Stimulated activated effector memory CD8-positive, alpha-beta T cell treated with anti-CD3 and anti-CD28 coated beads, Interleukin-12 subunit alpha, Interleukin-12 subunit beta, amount 100 ng/mL, for 72 hours (primary cell): ENCODE measurements around the gene C10orf120.

Experiments
- ATAC-seq: fragments of 150-1000 bp; cut with Tn5 transposase; 2 replicates; pipeline ENCODE4 v1.10.0; 2021
- DNase-seq, 2 donors: peaks; one replicate each; pipeline ENCODE4 v3.0.0; 2021 to 2022; ENCODE audit warnings: low spot score in 2 of 2
- H3K27ac Mint-ChIP-seq: one replicate; pipeline ENCODE4 v1.8.0; 2022; ENCODE audit warnings: mild to moderate bottlenecking, mixed read lengths
- H3K36me3 Mint-ChIP-seq: one replicate; pipeline ENCODE4 v1.8.0; 2022; ENCODE audit warnings: mild to moderate bottlenecking, mixed read lengths
- H3K4me1 Mint-ChIP-seq: one replicate; pipeline ENCODE4 v1.8.0; 2022; ENCODE audit warnings: mixed read lengths
- H3K4me3 Mint-ChIP-seq: one replicate; pipeline ENCODE4 v1.8.0; 2022; ENCODE audit warnings: mild to moderate bottlenecking, mixed read lengths
- H3K9me3 Mint-ChIP-seq: one replicate; pipeline ENCODE4 v1.8.0; 2022; ENCODE audit warnings: mixed read lengths

Gene C10orf120

GRCh38 chr10:122713091-122713885, 13.6 kb upstream of the C10orf120 start:
- Mint-ChIP-seq H3K27ac (no peak overlapping the region), H3K9me3 (no peaks in the 10 kb centered on the region), H3K4me3 (no peak overlapping the region), H3K4me1 (no peaks in the 10 kb centered on the region), H3K36me3 (no peaks in the 10 kb centered on the region)
- no peak for DNase-seq
- no peak for ATAC-seq

DNA sequence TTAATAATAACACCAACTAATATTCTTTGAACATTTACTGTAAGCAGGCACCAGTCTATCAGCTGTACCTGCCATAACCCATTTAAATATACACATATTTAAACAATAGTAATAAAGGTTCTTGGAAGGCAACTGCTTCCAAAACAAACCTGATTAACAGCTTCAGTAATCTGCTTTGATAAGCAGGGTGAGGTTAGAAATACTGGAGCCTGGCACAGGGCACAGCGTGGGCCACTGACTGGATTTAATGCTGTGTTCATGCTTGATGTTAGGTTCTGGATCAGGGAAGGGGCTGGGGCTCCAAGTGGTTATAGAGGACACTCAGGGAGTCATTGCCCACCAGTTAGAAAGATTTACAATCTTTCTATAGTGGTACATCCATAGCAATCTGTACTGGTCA, 10.9 kb upstream of the C10orf120 start:
- DNase-seq (no peak), ATAC-seq (no peak)
- Mint-ChIP-seq H3K36me3 (no peaks in the 10 kb centered on the region), H3K4me1 (no peaks in the 10 kb centered on the region), H3K9me3 (no peaks in the 10 kb centered on the region), H3K27ac (no peak overlapping the region), H3K4me3 (no peak overlapping the region)

GRCh38 chr10:122709971-122710370, 10.3 kb upstream of the C10orf120 start:
- Mint-ChIP-seq H3K9me3 (no peaks in the 10 kb centered on the region), H3K4me1 (no peaks in the 10 kb centered on the region), H3K4me3 (no peak overlapping the region)

DNA sequence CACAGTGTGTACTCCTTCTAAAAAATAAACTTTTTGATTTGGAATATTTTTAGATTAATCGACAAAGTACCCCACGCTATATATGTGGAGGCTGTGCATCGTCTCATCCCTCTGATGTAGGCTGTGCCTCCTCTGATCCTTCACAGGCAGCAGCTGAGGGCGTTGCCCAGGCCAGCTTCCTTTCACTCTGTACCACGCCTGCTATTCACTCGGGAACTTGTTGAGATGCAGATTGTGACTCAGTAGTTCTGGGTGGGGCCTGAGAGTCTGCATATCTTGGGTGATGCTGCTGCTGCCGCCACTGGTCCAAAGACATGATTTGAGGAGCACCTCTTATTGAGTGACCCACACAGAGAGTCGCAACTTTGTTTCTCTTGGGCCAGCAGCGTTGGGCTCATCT, 7.9 kb upstream of the C10orf120 start:
- Mint-ChIP-seq H3K27ac (no peak overlapping the region), H3K36me3 (no peaks in the 10 kb centered on the region), H3K9me3 (no peaks in the 10 kb centered on the region), H3K4me1 (no peaks in the 10 kb centered on the region), H3K4me3 (no peak overlapping the region)
- no peak for DNase-seq
- peak; percentile 25 for ATAC-seq

More at GRCh38 chr10:122709971-122710370, 10.3 kb upstream of the C10orf120 start:
- Mint-ChIP-seq H3K27ac (no peak overlapping the region), H3K36me3 (no peaks in the 10 kb centered on the region)
- ATAC-seq (no peak), DNase-seq (no peak)

GRCh38 chr10:122706947-122707346, 7.3 kb upstream of the C10orf120 start:
- no peak overlapping the region for H3K27ac Mint-ChIP-seq

DNA sequence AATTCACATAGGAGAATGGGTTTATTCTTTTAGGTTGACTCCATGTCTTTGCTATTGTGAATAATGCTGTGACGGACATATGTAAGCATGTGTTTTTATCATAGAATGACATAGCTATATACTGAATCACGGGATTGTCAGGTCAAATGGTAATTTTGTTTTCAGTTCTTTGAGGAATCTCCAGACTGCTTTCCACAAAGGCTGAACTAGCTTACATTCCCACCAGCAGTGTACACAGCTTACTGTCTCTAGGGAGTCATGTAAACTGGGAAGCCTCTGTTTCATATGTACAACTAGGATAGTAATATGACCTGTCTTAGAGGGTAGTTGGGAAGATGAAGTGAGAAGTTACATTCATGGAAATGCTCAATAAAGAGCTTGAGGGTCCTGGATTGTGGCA, 6.8 kb upstream of the C10orf120 start:
- no peaks in the 10 kb centered on the region for H3K9me3 Mint-ChIP-seq
- H3K36me3 Mint-ChIP-seq: no peaks in the 10 kb centered on the region
- H3K27ac Mint-ChIP-seq: no peak overlapping the region
- no peaks in the 10 kb centered on the region for H3K4me1 Mint-ChIP-seq
- no peak overlapping the region for H3K4me3 Mint-ChIP-seq
- DNase-seq (no peak), ATAC-seq (no peak)

More at GRCh38 chr10:122706947-122707346, 7.3 kb upstream of the C10orf120 start:
- DNase-seq: no peak
- no peaks in the 10 kb centered on the region for H3K9me3 Mint-ChIP-seq
- no peaks in the 10 kb centered on the region for H3K4me1 Mint-ChIP-seq
- H3K36me3 Mint-ChIP-seq: no peaks in the 10 kb centered on the region
- H3K4me3 Mint-ChIP-seq: no peak overlapping the region
- ATAC-seq: no peak

GRCh38 chr10:122703483-122704448, 4.1 kb upstream of the C10orf120 start:
- DNase-seq (peak; percentile 36 to 65), ATAC-seq (peak; percentile 77)
- H3K27ac Mint-ChIP-seq: no peak overlapping the region
- H3K4me3 Mint-ChIP-seq: no peak overlapping the region
- H3K9me3 Mint-ChIP-seq: no peaks in the 10 kb centered on the region
- no peaks in the 10 kb centered on the region for H3K36me3 Mint-ChIP-seq
- no peaks in the 10 kb centered on the region for H3K4me1 Mint-ChIP-seq

DNA sequence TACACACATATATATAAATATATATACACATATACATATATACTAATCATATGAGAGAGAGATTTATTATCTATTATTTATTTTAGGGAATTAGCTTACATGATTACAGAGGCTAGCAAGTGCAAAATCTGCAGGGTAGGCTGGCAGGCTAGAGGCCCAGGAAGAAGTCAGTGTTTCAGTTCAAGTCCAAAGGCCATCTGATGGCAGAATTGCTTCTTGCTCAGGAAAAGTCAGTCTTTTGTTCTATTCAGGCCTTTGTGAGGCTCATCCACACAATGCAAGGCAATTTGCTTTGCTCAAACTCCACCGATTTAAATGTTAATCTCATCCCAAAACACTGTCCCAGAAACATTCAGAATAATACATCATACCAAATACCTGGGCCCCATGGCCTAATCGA, 2.6 kb upstream of the C10orf120 start:
- ATAC-seq (no peak), DNase-seq (no peak)
- no peaks in the 10 kb centered on the region for H3K9me3 Mint-ChIP-seq
- no peaks in the 10 kb centered on the region for H3K4me1 Mint-ChIP-seq
- no peak overlapping the region for H3K4me3 Mint-ChIP-seq
- H3K36me3 Mint-ChIP-seq: no peaks in the 10 kb centered on the region
- H3K27ac Mint-ChIP-seq: no peak overlapping the region

DNA sequence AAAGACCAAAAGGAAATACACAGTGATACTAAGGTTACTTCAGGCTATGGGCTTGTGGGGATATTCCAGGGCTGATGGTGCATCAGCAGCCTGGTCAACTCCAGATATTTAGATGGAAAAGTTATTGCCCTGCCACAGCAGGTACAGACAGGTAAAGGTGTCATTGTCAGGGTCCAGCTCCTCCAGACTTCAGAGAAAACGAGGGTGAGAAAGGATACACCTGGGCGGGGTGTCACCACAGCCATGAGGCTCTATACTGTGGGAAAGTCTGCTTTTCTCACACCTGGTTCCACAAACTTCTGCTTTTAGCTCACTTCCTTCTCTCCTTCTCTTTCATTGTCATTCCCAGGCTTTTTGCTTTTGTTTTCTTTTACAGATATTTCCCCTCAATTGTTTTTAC, 2.0 kb upstream of the C10orf120 start:
- H3K4me1 Mint-ChIP-seq: no peaks in the 10 kb centered on the region
- no peak overlapping the region for H3K4me3 Mint-ChIP-seq
- H3K36me3 Mint-ChIP-seq: no peaks in the 10 kb centered on the region
- ATAC-seq (no peak), DNase-seq (no peak)
- no peaks in the 10 kb centered on the region for H3K9me3 Mint-ChIP-seq
- H3K27ac Mint-ChIP-seq: no peak overlapping the region

GRCh38 chr10:122696687-122697086, 3.0 kb downstream of the C10orf120 start:
- H3K4me3 Mint-ChIP-seq: no peak overlapping the region

DNA sequence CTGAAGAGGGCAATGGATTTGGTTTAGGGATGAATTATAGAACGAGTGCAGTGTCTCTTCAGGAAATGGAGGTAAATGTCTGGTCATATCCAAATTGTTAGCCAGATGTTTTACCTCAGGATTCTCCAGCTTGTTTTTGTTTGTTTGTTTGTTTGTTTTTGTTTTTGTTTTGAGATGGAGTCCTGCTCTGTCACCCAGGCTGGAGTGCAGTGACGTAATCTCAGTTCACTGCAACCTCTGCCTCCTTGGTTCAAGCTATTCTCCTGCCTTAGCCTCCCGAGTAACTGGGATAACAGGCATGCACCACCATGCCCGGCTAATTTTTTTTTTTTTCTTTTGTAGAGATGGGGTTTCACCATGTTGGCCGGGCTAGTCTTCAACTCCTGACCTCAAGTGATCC, 6.9 kb downstream of the C10orf120 start:
- H3K4me3 Mint-ChIP-seq: no peak overlapping the region
- no peak for ATAC-seq
- H3K9me3 Mint-ChIP-seq: no peaks in the 10 kb centered on the region
- no peaks in the 10 kb centered on the region for H3K36me3 Mint-ChIP-seq
- no peak for DNase-seq
- H3K27ac Mint-ChIP-seq: no peak overlapping the region
- H3K4me1 Mint-ChIP-seq: no peaks in the 10 kb centered on the region

More at GRCh38 chr10:122696687-122697086, 3.0 kb downstream of the C10orf120 start:
- ATAC-seq (peak; percentile 16), DNase-seq (no peak)
- no peaks in the 10 kb centered on the region for H3K36me3 Mint-ChIP-seq
- H3K27ac Mint-ChIP-seq: no peak overlapping the region
- no peaks in the 10 kb centered on the region for H3K9me3 Mint-ChIP-seq
- no peaks in the 10 kb centered on the region for H3K4me1 Mint-ChIP-seq

GRCh38 chr10:122689146-122689820, 10.4 kb downstream of the C10orf120 start:
- Mint-ChIP-seq H3K4me3 (no peak overlapping the region), H3K9me3 (no peaks in the 10 kb centered on the region), H3K27ac (no peak overlapping the region), H3K4me1 (no peaks in the 10 kb centered on the region), H3K36me3 (no peaks in the 10 kb centered on the region)
- ATAC-seq (no peak), DNase-seq (no peak)

GRCh38 chr10:122688293-122688989, 11.2 kb downstream of the C10orf120 start:
- Mint-ChIP-seq H3K4me3 (no peak overlapping the region), H3K4me1 (no peaks in the 10 kb centered on the region), H3K36me3 (no peaks in the 10 kb centered on the region), H3K27ac (no peak overlapping the region), H3K9me3 (no peaks in the 10 kb centered on the region)
- ATAC-seq (no peak), DNase-seq (no peak)

- Mint-ChIP-seq H3K9me3 (no peaks in the 10 kb centered on the region), H3K4me3 (no peak overlapping the region)
These were observed 17.1 kb downstream of the C10orf120 start for GRCh38 chr10:122682522-122682921.

DNA sequence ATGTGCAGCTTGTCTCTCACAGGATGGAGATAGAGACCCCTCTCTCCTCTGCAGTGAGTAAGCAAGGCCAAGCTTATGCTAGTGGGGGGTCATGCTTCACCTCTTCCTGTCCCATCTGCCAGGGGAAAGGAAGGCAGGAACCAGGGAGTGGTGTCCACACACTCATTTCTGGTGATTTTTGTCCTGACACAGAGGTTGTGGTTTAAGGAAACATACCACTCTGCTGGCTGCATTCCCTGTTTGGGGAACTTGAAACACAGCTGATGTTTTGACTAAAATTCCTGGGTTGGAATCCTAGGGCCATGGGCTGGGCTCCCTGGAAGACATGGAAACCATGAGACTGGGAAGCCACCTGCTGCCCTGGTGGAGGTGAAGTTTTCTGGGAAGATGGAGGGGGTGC, 21.4 kb downstream of the C10orf120 start:
- Mint-ChIP-seq H3K36me3 (no peaks in the 10 kb centered on the region), H3K4me3 (no peak overlapping the region), H3K27ac (no peak overlapping the region), H3K9me3 (no peaks in the 10 kb centered on the region), H3K4me1 (no peaks in the 10 kb centered on the region)
- no peak for ATAC-seq
- no peak for DNase-seq

More at GRCh38 chr10:122682522-122682921, 17.1 kb downstream of the C10orf120 start:
- Mint-ChIP-seq H3K27ac (no peak overlapping the region), H3K4me1 (no peaks in the 10 kb centered on the region), H3K36me3 (no peaks in the 10 kb centered on the region)
- no peak for ATAC-seq
- no peak for DNase-seq
